Gastrocnemius medialis (tissue), 4 donors: ENCODE results near the gene BRWD1. TPM values are rescaled to one million over a fixed set of nuclear protein-coding genes. Genes with fewer than 3 reads are reported as not detected.

Source experiments
- ATAC-seq, 2 donors: fragments of 150-250 bp; one replicate each; pipeline ENCODE4 v1.9.1; 2016
- DNase-seq, 2 donors: peaks; one replicate each; pipeline ENCODE4 v3.0.0-alpha.2; 2019
- H3K27ac ChIP-seq, 4 donors: fragments of 200-600 bp; sonication (generic); 1 replicate in 1 of 4; 2 replicates in 3 of 4; pipeline ENCODE4 v1.5.1; 2016 to 2018; ENCODE audit warnings: mild to moderate bottlenecking in 2 of 4, moderate library complexity in 1 of 4
- H3K27me3 ChIP-seq, 3 donors: fragments of 200-600 bp; sonication (generic) in 2 of 3; 1 replicate in 1 of 3; 2 replicates in 2 of 3; pipeline versions ENCODE4 v1.5.1 to v1.6.0; 2016 to 2019; ENCODE audit warnings: mild to moderate bottlenecking in 1 of 3, moderate library complexity in 1 of 3
- H3K36me3 ChIP-seq, 2 donors: fragments of 200-600 bp; sonication (generic) in 1 of 2; one replicate each; pipeline ENCODE4 v1.5.1; 2017 to 2018
- H3K4me1 ChIP-seq, 2 donors: fragments of 200-600 bp; sonication (generic) in 1 of 2; one replicate each; pipeline ENCODE4 v1.5.1; 2016 to 2017; ENCODE audit warnings: mild to moderate bottlenecking in 2 of 2
- H3K4me3 ChIP-seq, 4 donors: fragments of 200-600 bp; sonication (generic) in 3 of 4; 1 replicate in 1 of 4; 2 replicates in 3 of 4; pipeline ENCODE4 v1.5.1; 2016 to 2019; ENCODE audit warnings: mild to moderate bottlenecking in 2 of 4
- H3K9me3 ChIP-seq, 3 donors: fragments of 200-600 bp; sonication (generic) in 2 of 3; 1 replicate in 1 of 3; 2 replicates in 2 of 3; pipeline ENCODE4 v1.5.1; 2016 to 2019
- CTCF ChIP-seq, 5 experiments: fragments of 450-650 bp in 3 of 5; fragments of 200-600 bp in 2 of 5; sonication (generic) in 2 of 5; IDR thresholded peaks in 4 of 5; conservative IDR thresholded peaks in 1 of 5; 1 replicate in 4 of 5; 2 replicates in 1 of 5; pipeline ENCODE4 v1.5.1; 2016 to 2019; ENCODE audit warnings: antibody characterized with exemption in 5 of 5, mild to moderate bottlenecking in 3 of 5, moderate library complexity in 3 of 5
- POLR2A ChIP-seq, 2 donors: fragments of 450-650 bp; IDR thresholded peaks; one replicate each; pipeline ENCODE4 v1.6.1; 2017; ENCODE audit warnings: antibody characterized with exemption in 2 of 2, mild to moderate bottlenecking in 2 of 2, moderate library complexity in 2 of 2
- in situ Hi-C, 4 donors: fragments of 200-750 bp; cut with MboI; loops; one replicate each; pipeline versions ENCODE4 v1.15.0 to v1.8.0; 2017; ENCODE audit warnings: low sequenced_read_pairs in 4 of 4
- intact Hi-C: fragments of 100-400 bp; cut with DNase I; formaldehyde crosslinking; loops from one replicate; pipeline ENCODE4 v1.15.1; 2023; ENCODE audit warnings: low total_unique reads
- total RNA-seq, 4 donors: library from RNA; depleted of rRNA; stranded (reverse); fragments of >200 nt; gene quantifications; one replicate each; pipeline versions ENCODE4 v1.1.0 to v1.2.3, GENCODE V29; 2016

The BRWD1 gene
- total RNA-seq, 4 donors from 2014 or later: 42.2 to 65.7 (median 50.4) TPM

- Histone ChIP-seq H3K27me3 (no peaks in the 10 kb centered on the region), H3K36me3 (peaks cover 0 to 34% of the 10 kb centered on the region in 2 donors), H3K4me3 (no peak overlapping the region), H3K4me1 (no peaks in the 10 kb centered on the region), H3K27ac (no peak overlapping the region), H3K9me3 (no peaks in the 10 kb centered on the region)
- TF ChIP-seq POLR2A (IDR thresholded peaks at IDR 0.05): no peak
- no peak for TF ChIP-seq CTCF (IDR thresholded peaks at IDR 0.05 in 4 of 5, conservative IDR thresholded peaks at IDR 0.05 in 1 of 5)
- intact Hi-C loops (no loop called here), in situ Hi-C loops (no loop called here)
- DNase-seq: no peak
- no peak for ATAC-seq
Observed at GRCh38 chr21:39281207-39281606, 32.2 kb downstream of the BRWD1 start.

DNA sequence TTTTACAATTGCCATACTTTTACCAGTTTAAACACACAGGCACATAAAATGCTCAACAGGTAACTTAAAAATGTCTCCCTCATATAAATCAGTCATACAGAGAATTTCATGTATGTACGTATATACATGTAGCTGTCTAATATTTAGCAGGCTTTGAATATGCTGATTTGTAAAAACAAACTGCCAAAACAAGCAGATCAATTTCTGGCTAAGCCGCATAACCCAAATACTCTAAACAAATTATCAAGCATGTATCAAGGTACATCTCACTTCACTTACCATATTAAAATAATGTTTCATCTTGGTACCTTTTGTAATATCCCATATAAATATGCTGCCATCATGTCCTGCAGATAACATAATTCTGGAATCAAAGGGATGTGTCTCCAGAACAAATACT is 43.8 kb downstream of the BRWD1 start:
- intact Hi-C loops (no loop called here), in situ Hi-C loops (no loop called here)
- Histone ChIP-seq H3K27ac (no peak overlapping the region), H3K27me3 (no peaks in the 10 kb centered on the region), H3K4me3 (no peak overlapping the region), H3K9me3 (no peaks in the 10 kb centered on the region), H3K4me1 (no peaks in the 10 kb centered on the region), H3K36me3 (peaks cover 0 to 78% of the 10 kb centered on the region in 2 donors)
- DNase-seq (no peak), ATAC-seq (no peak)
- no peak for TF ChIP-seq CTCF (IDR thresholded peaks at IDR 0.05 in 4 of 5, conservative IDR thresholded peaks at IDR 0.05 in 1 of 5)
- TF ChIP-seq POLR2A (IDR thresholded peaks at IDR 0.05): no peak

DNA sequence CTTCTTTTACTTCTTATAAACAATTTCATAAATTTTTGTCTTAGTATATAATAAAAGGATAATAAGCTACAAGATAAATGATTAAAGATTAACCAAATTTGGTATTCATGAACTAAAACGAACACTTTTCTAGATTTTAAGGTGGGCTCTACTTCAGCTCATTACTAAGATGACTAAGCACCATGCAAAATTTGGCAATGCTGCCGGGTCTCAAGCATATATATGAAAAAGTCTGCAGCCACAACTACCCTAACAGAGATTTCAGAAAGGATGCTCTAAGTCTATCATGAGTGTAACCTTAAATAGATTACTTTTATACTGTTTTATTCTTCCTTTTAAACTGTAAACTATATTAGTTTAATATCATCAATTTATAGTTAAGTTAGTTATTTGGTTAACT is 47.8 kb downstream of the BRWD1 start:
- H3K27ac ChIP-seq: no peak overlapping the region
- no peak for ATAC-seq
- intact Hi-C loops: no loop called here

GRCh38 chr21:39263372-39263771 is 50.1 kb downstream of the BRWD1 start:
- Histone ChIP-seq H3K27ac (no peak overlapping the region), H3K36me3 (peaks cover 0 to 73% of the 10 kb centered on the region in 2 donors), H3K9me3 (no peaks in the 10 kb centered on the region), H3K4me1 (no peaks in the 10 kb centered on the region), H3K27me3 (no peaks in the 10 kb centered on the region), H3K4me3 (no peak overlapping the region)
- in situ Hi-C loops: no loop called here
- intact Hi-C loops: no loop called here
- ATAC-seq (no peak), DNase-seq (no peak)
- no peak for TF ChIP-seq POLR2A (IDR thresholded peaks at IDR 0.05)
- TF ChIP-seq CTCF (IDR thresholded peaks at IDR 0.05 in 4 of 5, conservative IDR thresholded peaks at IDR 0.05 in 1 of 5): no peak

More for the DNA sequence above, 47.8 kb downstream of the BRWD1 start:
- DNase-seq: no peak
- H3K36me3 ChIP-seq: peaks cover 0 to 85% of the 10 kb centered on the region in 2 donors
- no peak overlapping the region for H3K4me3 ChIP-seq
- in situ Hi-C loops: no loop called here
- no peaks in the 10 kb centered on the region for H3K9me3 ChIP-seq
- H3K4me1 ChIP-seq: no peaks in the 10 kb centered on the region
- TF ChIP-seq CTCF (IDR thresholded peaks at IDR 0.05 in 4 of 5, conservative IDR thresholded peaks at IDR 0.05 in 1 of 5) (no peak), POLR2A (IDR thresholded peaks at IDR 0.05) (no peak)
- H3K27me3 ChIP-seq: no peaks in the 10 kb centered on the region

- intact Hi-C loops (no loop called here), in situ Hi-C loops (no loop called here)
Observed at GRCh38 chr21:39258207-39258606, 55.2 kb downstream of the BRWD1 start.

More at GRCh38 chr21:39258207-39258606, 55.2 kb downstream of the BRWD1 start:
- no peaks in the 10 kb centered on the region for H3K9me3 ChIP-seq
- no peak overlapping the region for H3K4me3 ChIP-seq
- no peaks in the 10 kb centered on the region for H3K4me1 ChIP-seq
- TF ChIP-seq CTCF (IDR thresholded peaks at IDR 0.05 in 4 of 5, conservative IDR thresholded peaks at IDR 0.05 in 1 of 5) (no peak), POLR2A (IDR thresholded peaks at IDR 0.05) (no peak)
- no peak for DNase-seq
- no peak for ATAC-seq
- H3K36me3 ChIP-seq: peaks cover 0 to 68% of the 10 kb centered on the region in 2 donors
- H3K27me3 ChIP-seq: no peaks in the 10 kb centered on the region
- no peak overlapping the region for H3K27ac ChIP-seq
